Sigmoid colon (tissue), 7 donors: ENCODE data around the gene SSBP3. TPM values are rescaled to one million over a fixed set of nuclear protein-coding genes. Genes with fewer than 3 reads are reported as not detected.

ENCODE experiments used
- DNase-seq: peaks from one replicate; pipeline ENCODE4 v3.0.0-alpha.2; 2019
- H3K27ac ChIP-seq, 4 donors: fragments of 200-600 bp; sonication (generic); one replicate each; pipeline ENCODE4 v1.5.1; 2016 to 2019; ENCODE audit warnings: mild to moderate bottlenecking in 1 of 4
- H3K27me3 ChIP-seq, 3 donors: fragments of 200-600 bp; sonication (generic); one replicate each; pipeline ENCODE4 v1.5.1; 2019; ENCODE audit warnings: mild to moderate bottlenecking in 1 of 3
- H3K36me3 ChIP-seq, 4 donors: fragments of 200-600 bp; sonication (generic); one replicate each; pipeline ENCODE4 v1.5.1; 2016 to 2019
- H3K4me1 ChIP-seq, 4 donors: fragments of 200-600 bp; sonication (generic); one replicate each; pipeline ENCODE4 v1.5.1; 2017 to 2019
- H3K4me3 ChIP-seq, 4 donors: fragments of 200-600 bp; sonication (generic); one replicate each; pipeline ENCODE4 v1.5.1; 2017 to 2019; ENCODE audit warnings: mild to moderate bottlenecking in 2 of 4, moderate library complexity in 1 of 4
- H3K9me3 ChIP-seq, 4 donors: fragments of 200-600 bp in 3 of 4; sonication (generic) in 3 of 4; one replicate each; pipeline versions ENCODE4 v1.5.1 to v1.6.1; 2013 to 2019
- CTCF ChIP-seq, 4 experiments: fragments of 450-650 bp in 3 of 4; fragments of 200-600 bp in 1 of 4; IDR thresholded peaks; one replicate each; pipeline ENCODE4 v1.5.1; 2016 to 2019; ENCODE audit warnings: antibody characterized with exemption in 4 of 4, mild to moderate bottlenecking in 3 of 4, moderate library complexity in 2 of 4
- EP300 ChIP-seq, 4 donors: sonication (generic); formaldehyde crosslinking; IDR thresholded peaks; one replicate each; pipeline ENCODE4 v1.6.1; 2017; ENCODE audit warnings: antibody characterized with exemption in 4 of 4
- POLR2A ChIP-seq, 2 donors: fragments of 450-650 bp; IDR thresholded peaks; one replicate each; pipeline ENCODE4 v1.6.1; 2016; ENCODE audit warnings: antibody characterized with exemption in 2 of 2, mild to moderate bottlenecking in 2 of 2, moderate library complexity in 2 of 2
- POLR2AphosphoS5 ChIP-seq, 4 donors: sonication (generic); formaldehyde crosslinking; IDR thresholded peaks; one replicate each; pipeline ENCODE4 v1.6.1; 2017; ENCODE audit warnings: antibody characterized with exemption in 4 of 4
- WGBS, 2 donors: extraction: QIAGEN DNeasy Blood & Tissue Kit; methylation state at CpG; one replicate each; pipeline ENCODE4 v1.1.7; 2013; 5-methylcytosine and 5-hydroxymethylcytosine counted together
- intact Hi-C: fragments of 100-400 bp; cut with DNase I; formaldehyde crosslinking; loops from one replicate; pipeline ENCODE4 v1.15.1; 2023
- polyA plus RNA-seq, 3 donors: library from polyadenylated mRNA; stranded (reverse); fragments of 200-250 nt; gene quantifications; one replicate each; pipeline ENCODE4 v1.2.3, GENCODE V29; 2013
- total RNA-seq, 4 donors: library from RNA; depleted of rRNA; stranded (reverse); fragments of >200 nt; gene quantifications; one replicate each; pipeline ENCODE4 v1.1.0, GENCODE V29; 2016
- donor health status: healthy with polysubstance abuse.
- donor health status: Bipolar disorder and iron deficiency.
- donor health status: healthy.

The SSBP3 gene
- total and polyA plus RNA-seq, 7 donors = 27.4 to 62.5 (median 38.5) TPM

GRCh38 chr1:54337928-54338327 is 68.3 kb downstream of the SSBP3 start:
- TF ChIP-seq POLR2AphosphoS5 (IDR thresholded peaks at IDR 0.05) (no peak), POLR2A (IDR thresholded peaks at IDR 0.05) (no peak), EP300 (IDR thresholded peaks at IDR 0.05) (no peak), CTCF (IDR thresholded peaks at IDR 0.05) (no peak)
- Histone ChIP-seq H3K27me3 (no peaks in the 10 kb centered on the region), H3K27ac (no peak overlapping the region), H3K4me3 (no peak overlapping the region), H3K9me3 (no peaks in the 10 kb centered on the region), H3K4me1 (peaks cover 0 to 89% (median 77%) of the 10 kb centered on the region in 4 donors), H3K36me3 (no peaks in the 10 kb centered on the region)
- intact Hi-C loops = loop anchor here (5.0 kb wide), 1 partner anchor 66 kb away; no protein-coding TSS in a partner anchor
- 23 to 50% methylated on average over 7 of the region's 7 CpGs for WGBS, 2 donors
- DNase-seq = no peak

GRCh38 chr1:54337034-54337433 is 69.2 kb downstream of the SSBP3 start:
- no peak for TF ChIP-seq POLR2A (IDR thresholded peaks at IDR 0.05)
- TF ChIP-seq CTCF (IDR thresholded peaks at IDR 0.05) = no peak
- TF ChIP-seq EP300 (IDR thresholded peaks at IDR 0.05) = no peak
- no peak for TF ChIP-seq POLR2AphosphoS5 (IDR thresholded peaks at IDR 0.05)
- Histone ChIP-seq H3K27me3 (no peaks in the 10 kb centered on the region), H3K27ac (peak overlapping the region in 2 of 4 donors; percentile 86 to 87), H3K9me3 (no peaks in the 10 kb centered on the region), H3K4me1 (peaks cover 0 to 90% (median 79%) of the 10 kb centered on the region in 4 donors), H3K36me3 (no peaks in the 10 kb centered on the region), H3K4me3 (no peak overlapping the region)
- DNase-seq = no peak
- intact Hi-C loops = loop anchor here (5.0 kb wide), 1 partner anchor 65 kb away; no protein-coding TSS in a partner anchor
- 95 to 96% methylated on average over 7 of the region's 7 CpGs for WGBS, 2 donors

- Histone ChIP-seq H3K36me3 (no peaks in the 10 kb centered on the region), H3K27me3 (no peaks in the 10 kb centered on the region), H3K4me3 (peak overlapping the region in 1 of 4 donors; percentile 11), H3K9me3 (no peaks in the 10 kb centered on the region), H3K27ac (peak overlapping the region; percentile 83 to 93 (median 86)), H3K4me1 (peaks cover 0 to 93% (median 83%) of the 10 kb centered on the region in 4 donors)
- intact Hi-C loops = loop anchor here (5.0 kb wide), 1 partner anchor 64 kb away; no protein-coding TSS in a partner anchor
- TF ChIP-seq POLR2A (IDR thresholded peaks at IDR 0.05) (no peak), CTCF (IDR thresholded peaks at IDR 0.05) (no peak), POLR2AphosphoS5 (IDR thresholded peaks at IDR 0.05) (no peak)
- DNase-seq = no peak
- 80 to 87% methylated on average over 5 of the region's 5 CpGs for WGBS, 2 donors
Measured at GRCh38 chr1:54336116-54336515, 70.1 kb downstream of the SSBP3 start.

DNA sequence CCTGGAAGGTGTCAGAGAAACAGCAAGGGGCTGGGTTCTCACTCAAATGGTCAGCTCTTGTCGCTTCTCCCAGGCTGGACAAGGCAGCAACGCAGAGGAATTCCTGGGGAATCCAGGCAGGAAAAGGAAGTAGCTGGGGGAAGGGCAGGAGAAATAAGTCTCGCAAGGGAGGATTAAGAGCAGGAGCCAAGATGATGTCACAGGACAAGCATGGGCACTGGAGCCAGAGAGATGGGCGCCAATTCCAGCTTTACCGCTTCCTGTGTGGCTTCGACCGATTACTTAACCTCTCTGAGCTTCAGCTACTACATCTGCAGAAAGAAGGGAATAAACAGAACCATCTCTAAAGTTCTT is 70.5 kb downstream of the SSBP3 start:
- peaks cover 0 to 93% (median 82%) of the 10 kb centered on the region in 4 donors for H3K4me1 ChIP-seq
- no peaks in the 10 kb centered on the region for H3K9me3 ChIP-seq
- peak overlapping the region in 3 of 4 donors; percentile 9 to 28 (median 11) for H3K4me3 ChIP-seq
- DNase-seq = peak; percentile 90
- TF ChIP-seq EP300 (IDR thresholded peaks at IDR 0.05) (no peak), POLR2AphosphoS5 (IDR thresholded peaks at IDR 0.05) (peak in 3 of 4 donors; percentile 46 to 67 (median 60))
- 65 to 79% methylated on average over 7 of the region's 7 CpGs for WGBS, 2 donors
- no peaks in the 10 kb centered on the region for H3K36me3 ChIP-seq
- H3K27ac ChIP-seq = peak overlapping the region; percentile 83 to 93 (median 86)
- intact Hi-C loops = loop anchor here (5.0 kb wide), 1 partner anchor 63 kb away; no protein-coding TSS in a partner anchor
- no peaks in the 10 kb centered on the region for H3K27me3 ChIP-seq

GRCh38 chr1:54335011-54335754 is 71.0 kb downstream of the SSBP3 start:
- DNase-seq = peak; percentile 77
- Histone ChIP-seq H3K4me1 (peaks cover 0 to 93% (median 82%) of the 10 kb centered on the region in 4 donors), H3K27ac (peak overlapping the region; percentile 83 to 93 (median 86)), H3K27me3 (no peaks in the 10 kb centered on the region), H3K36me3 (no peaks in the 10 kb centered on the region), H3K9me3 (no peaks in the 10 kb centered on the region), H3K4me3 (peak overlapping the region in 3 of 4 donors; percentile 9 to 28 (median 11))
- TF ChIP-seq POLR2A (IDR thresholded peaks at IDR 0.05) (no peak), EP300 (IDR thresholded peaks at IDR 0.05) (no peak), CTCF (IDR thresholded peaks at IDR 0.05) (no peak), POLR2AphosphoS5 (IDR thresholded peaks at IDR 0.05) (peak in 2 of 4 donors; percentile 25 to 33)
- intact Hi-C loops = loop anchor here (5.0 kb wide), 1 partner anchor 63 kb away; no protein-coding TSS in a partner anchor
- 67 to 78% methylated on average over 13 of the region's 13 CpGs for WGBS, 2 donors
